GM18502 (cell line): ENCODE measurements around the gene KCNK16.

Source experiments
- ATAC-seq: cut with Tn5 transposase; IDR thresholded peaks from one replicate; pipeline ENCODE4 v1.9.1; 2021; ENCODE audit warnings: mild to moderate bottlenecking; ENCODE audit not compliant: unreplicated experiment, poor library complexity

Gene KCNK16

DNA sequence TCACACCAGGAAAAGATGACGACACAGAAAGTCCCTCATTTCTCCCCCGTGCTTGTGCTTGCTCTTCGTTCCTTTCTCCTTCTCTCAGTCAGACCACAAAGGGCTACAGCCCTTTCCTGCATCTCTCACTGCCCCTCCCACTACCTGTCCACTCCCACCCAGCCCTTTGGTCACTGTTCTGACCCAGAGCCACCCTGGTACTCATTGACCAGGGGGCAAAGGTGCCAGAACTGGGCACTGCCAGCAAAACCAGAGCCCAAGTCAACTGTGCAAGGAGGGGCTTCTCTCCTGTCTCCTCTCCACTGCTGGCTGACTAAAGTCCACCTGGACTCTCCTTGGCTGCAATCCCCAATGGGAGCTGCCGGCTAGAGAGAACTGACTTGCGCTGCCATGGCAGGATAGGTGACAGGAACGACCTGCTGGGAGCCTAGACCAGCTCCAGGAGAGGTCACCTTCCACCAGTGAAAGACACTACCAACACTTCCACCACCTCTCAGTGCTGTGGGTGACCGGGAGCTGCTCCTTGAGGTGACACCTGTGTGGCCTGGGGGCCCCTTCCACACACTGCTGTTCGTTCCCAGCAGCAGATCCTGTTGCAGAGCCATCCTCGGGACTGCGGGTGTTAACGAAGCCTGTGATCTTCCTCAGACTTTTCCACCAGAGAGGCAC lies 41.1 kb downstream of the KCNK16 start:
- ATAC-seq, result no peak

DNA sequence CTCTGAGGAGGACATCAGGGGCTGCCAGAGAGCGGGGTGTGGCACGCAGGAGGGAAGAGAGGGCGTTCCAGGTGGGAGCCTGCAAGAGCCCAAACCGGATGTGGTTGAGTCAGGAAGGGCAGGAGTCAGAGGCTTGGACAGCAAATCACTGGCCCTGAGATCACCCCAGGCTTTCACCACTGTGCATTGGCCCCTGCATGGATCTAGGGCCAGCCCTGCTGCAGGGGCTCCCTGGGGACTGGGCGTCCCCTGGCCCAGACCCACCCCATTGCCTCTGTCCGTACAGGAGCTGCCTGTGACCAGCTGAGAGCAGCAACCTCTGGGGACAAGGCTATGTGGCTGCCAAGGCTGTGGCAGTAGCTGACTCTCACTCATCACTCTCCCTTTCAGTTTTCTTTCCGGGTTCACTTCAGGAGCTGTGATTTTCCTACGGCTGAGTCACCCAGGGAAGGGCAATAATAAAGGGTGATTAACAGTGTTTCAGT lies 42.2 kb downstream of the KCNK16 start:
- ATAC-seq, result no peak

- no peak for ATAC-seq
These were observed 43.0 kb downstream of the KCNK16 start for GRCh38 chr6:39279539-39279938.

DNA sequence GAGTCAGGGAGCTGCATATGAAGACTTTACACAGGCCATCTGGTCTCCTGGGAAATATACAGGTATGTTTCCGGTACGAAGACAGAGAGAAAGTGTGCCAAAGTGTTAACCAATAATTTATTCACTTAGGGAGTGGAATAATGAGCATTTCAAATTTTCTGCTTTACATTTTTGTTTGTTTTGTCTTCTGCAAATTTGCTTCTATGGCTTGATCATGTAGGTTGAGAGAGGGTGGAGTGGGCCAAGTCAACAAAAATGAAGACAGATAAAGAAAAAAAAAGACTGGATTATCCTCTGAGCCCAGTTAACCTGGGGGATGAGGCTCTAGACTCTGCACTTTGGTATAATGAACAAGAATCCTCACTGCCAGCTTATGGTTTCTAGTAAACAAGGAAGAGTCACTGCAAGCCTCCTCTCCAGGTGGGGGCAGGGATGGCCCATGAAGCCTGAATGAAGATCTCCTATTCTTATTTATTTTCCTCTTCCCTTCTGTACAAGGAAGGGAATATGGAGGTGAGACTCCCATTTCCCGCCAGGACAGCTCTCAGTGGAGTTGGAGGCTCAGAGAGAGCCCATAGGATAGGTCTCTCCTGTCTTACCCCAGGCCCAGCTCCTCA lies 46.0 kb downstream of the KCNK16 start:
- no peak for ATAC-seq

GRCh38 chr6:39274903-39275302 lies 47.6 kb downstream of the KCNK16 start:
- no peak for ATAC-seq

DNA sequence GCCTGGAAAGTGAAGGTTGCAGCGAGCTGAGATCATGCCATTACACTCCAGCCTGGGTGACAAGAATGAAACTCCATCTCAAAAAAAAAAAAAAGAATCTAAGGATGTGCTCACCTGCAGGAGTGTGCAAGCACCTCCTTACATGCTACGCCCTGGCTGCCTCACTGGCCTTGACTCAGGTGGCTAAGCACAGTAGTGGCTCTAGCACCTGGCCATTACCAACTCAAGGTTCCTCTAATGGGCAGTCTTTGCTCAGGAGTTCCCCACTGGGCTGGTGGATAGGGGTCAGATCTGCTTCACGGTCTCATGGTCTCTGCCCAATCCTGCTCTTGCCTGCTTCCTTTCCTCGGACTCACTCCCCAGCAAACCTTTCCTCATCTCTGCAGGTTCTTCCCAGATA lies 48.0 kb downstream of the KCNK16 start:
- ATAC-seq, result no peak

GRCh38 chr6:39273406-39273821 lies 49.1 kb downstream of the KCNK16 start:
- ATAC-seq, result no peak

DNA sequence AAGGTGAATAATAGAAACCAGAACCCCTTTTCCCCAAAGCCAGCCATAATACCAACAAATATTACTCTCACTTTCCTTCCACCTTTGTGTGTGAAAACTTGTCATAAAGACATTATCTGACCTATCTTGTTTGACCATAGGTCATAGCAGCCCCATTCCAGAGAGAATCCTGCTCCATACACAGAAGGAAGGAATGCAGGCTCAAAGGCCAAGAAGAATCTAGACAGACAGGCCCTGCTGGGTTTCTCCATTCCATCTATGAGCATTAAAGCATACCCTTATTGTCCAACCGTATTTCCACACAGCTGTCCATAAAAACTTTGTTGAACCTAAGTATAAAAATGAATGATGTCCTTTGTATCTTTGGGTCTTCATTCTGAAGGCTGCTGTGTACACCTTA lies 52.5 kb downstream of the KCNK16 start:
- no peak for ATAC-seq

- no peak for ATAC-seq
These were observed 53.8 kb downstream of the KCNK16 start for GRCh38 chr6:39268721-39269120.

- no peak for ATAC-seq
These were observed 54.3 kb downstream of the KCNK16 start for GRCh38 chr6:39268171-39268570.

DNA sequence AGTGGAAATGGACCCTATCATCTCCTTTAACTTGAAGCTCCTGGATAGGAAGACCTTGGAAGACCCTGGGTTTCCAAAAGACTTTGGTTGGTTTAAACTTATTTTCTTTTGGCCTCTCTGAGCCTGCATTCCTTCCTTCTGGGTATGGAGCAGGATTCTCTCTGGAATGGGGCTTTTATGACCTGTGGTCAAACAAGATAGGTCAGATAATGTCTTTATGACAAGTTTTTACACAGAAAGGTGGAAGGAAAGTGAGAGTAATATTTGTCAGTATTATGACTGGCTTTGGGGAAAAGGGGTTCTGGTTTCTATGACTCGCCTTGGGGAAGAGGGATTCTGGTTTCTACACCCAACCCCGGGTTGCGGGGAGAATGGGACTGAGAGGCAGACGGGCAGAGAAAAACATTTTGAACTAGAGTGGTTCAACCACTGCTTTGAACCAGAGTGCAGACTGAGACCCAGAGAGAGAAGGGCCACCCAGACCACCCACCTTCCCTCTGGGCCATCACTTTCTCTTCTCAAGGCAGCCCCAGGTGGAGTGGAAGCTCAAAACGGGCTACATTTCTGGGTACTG lies 55.6 kb downstream of the KCNK16 start:
- ATAC-seq, result no peak

DNA sequence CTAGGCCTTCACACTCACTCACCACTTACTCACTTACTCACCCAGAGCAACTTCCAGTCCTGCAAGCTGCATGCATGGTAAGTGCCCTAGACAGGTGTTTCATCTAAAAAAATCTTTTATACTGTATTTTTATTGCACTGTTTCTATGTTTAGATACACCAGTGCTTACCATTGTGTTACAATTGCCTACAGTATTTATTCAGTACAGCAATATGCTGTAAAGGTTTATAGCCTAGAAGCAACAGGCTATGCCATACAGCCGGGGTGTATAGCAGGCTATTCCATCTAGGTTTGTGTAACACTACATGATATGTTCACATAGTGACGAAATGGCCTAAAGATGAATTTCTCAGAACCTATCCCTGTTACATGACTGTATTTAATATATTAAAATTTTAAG lies 56.1 kb downstream of the KCNK16 start:
- ATAC-seq, result no peak
